Keratinocyte (primary cell): ENCODE data around the gene RPL18A. TPM values are rescaled to one million over a fixed set of nuclear protein-coding genes. Genes with fewer than 3 reads are reported as not detected.

Source experiments
- DNase-seq: peaks from one replicate; pipeline ENCODE4 v3.0.0-alpha.2; 2011; ENCODE audit warnings: low read depth, missing footprints, low spot score
- FAIRE-seq: peaks from 2 replicates; lab custom pipeline; 2011; peaks lifted over from hg19 to GRCh38; lab: Jason Lieb, UNC
- H2AFZ ChIP-seq: 2 replicates; pipeline ENCODE4 v1.6.0; 2012; ENCODE audit warnings: low read length, control low read depth, inconsistent platforms; ENCODE audit not compliant: control insufficient read depth
- H3K27ac ChIP-seq: 2 replicates; pipeline ENCODE4 v1.5.1; 2011; ENCODE audit warnings: low read length; ENCODE audit not compliant: control insufficient read depth, insufficient read depth
- H3K27me3 ChIP-seq: 3 replicates; pipeline ENCODE4 v1.6.0; 2011; ENCODE audit warnings: low read length; ENCODE audit not compliant: control insufficient read depth, insufficient read depth; ENCODE audit errors: extremely low read depth
- H3K36me3 ChIP-seq, 2 experiments: 2 replicates in 1 of 2; 3 replicates in 1 of 2; pipeline ENCODE4 v1.5.1; 2011; ENCODE audit warnings: low read length in 2 of 2, mild to moderate bottlenecking in 1 of 2; ENCODE audit not compliant: control insufficient read depth in 2 of 2, insufficient read depth in 2 of 2; ENCODE audit errors: extremely low read depth in 1 of 2
- H3K4me1 ChIP-seq: 3 replicates; pipeline ENCODE4 v1.5.1; 2011; ENCODE audit warnings: low read length; ENCODE audit not compliant: control insufficient read depth, insufficient read depth; ENCODE audit errors: extremely low read depth
- H3K4me2 ChIP-seq: 3 replicates; pipeline ENCODE4 v1.6.0; 2011; ENCODE audit warnings: low read depth, low read length; ENCODE audit not compliant: control insufficient read depth, insufficient read depth; ENCODE audit errors: extremely low read depth
- H3K4me3 ChIP-seq, 3 experiments: fragments of 200-600 bp in 1 of 3; sonication (generic) in 1 of 3; 2 replicates in 2 of 3; 3 replicates in 1 of 3; pipeline ENCODE4 v1.5.1; 2011 to 2016; ENCODE audit warnings: low read length in 3 of 3, mild to moderate bottlenecking in 3 of 3, control low read depth in 2 of 3, inconsistent platforms in 1 of 3, low read depth in 1 of 3, mixed read lengths in 1 of 3, mixed run types in 1 of 3, moderate library complexity in 1 of 3; ENCODE audit not compliant: control insufficient read depth in 2 of 3, insufficient read depth in 2 of 3; ENCODE audit errors: extremely low read depth in 1 of 3
- H3K79me2 ChIP-seq: 2 replicates; pipeline ENCODE4 v1.6.0; 2012; ENCODE audit warnings: low read length; ENCODE audit not compliant: control insufficient read depth, insufficient read depth
- H3K9ac ChIP-seq: 3 replicates; pipeline ENCODE4 v1.6.0; 2011; ENCODE audit warnings: low read length; ENCODE audit not compliant: control insufficient read depth, insufficient read depth; ENCODE audit errors: extremely low read depth
- H3K9me1 ChIP-seq: 3 replicates; pipeline ENCODE4 v1.6.0; 2011; ENCODE audit warnings: low read length; ENCODE audit not compliant: control insufficient read depth, insufficient read depth; ENCODE audit errors: extremely low read depth
- H3K9me3 ChIP-seq: 2 replicates; pipeline ENCODE4 v1.5.1; 2012; ENCODE audit warnings: low read depth, low read length; ENCODE audit not compliant: control insufficient read depth
- H4K20me1 ChIP-seq: 3 replicates; pipeline ENCODE4 v1.6.0; 2011; ENCODE audit warnings: low read length; ENCODE audit not compliant: control insufficient read depth, insufficient read depth; ENCODE audit errors: extremely low read depth
- CTCF ChIP-seq, 3 experiments: IDR thresholded peaks in 1 of 3; conservative IDR thresholded peaks in 1 of 3; optimal IDR thresholded peaks in 1 of 3; 2 replicates in 2 of 3; 3 replicates in 1 of 3; pipeline versions ENCODE3 to v1.5.1; 2011; ENCODE audit warnings: low read length in 3 of 3, mild to moderate bottlenecking in 3 of 3, moderate library complexity in 2 of 3, control low read depth in 1 of 3, inconsistent platforms in 1 of 3; ENCODE audit not compliant: insufficient read depth in 2 of 3; ENCODE audit errors: extremely low read depth in 1 of 3
- EZH2 ChIP-seq: IDR thresholded peaks from one replicate; pipeline ENCODE4 v1.6.1; 2012; ENCODE audit warnings: inconsistent platforms, mild to moderate bottlenecking, low read length, moderate library complexity
- dilution Hi-C: fragments of 300-500 bp; cut with MboI; formaldehyde crosslinking; loops from one replicate; pipeline ENCODE4 v1.7.0; 2020; ENCODE audit warnings: low sequenced_read_pairs; ENCODE audit not compliant: extremely low pct_ligation_motif_present
- polyA plus RNA-seq, 5 experiments: library from polyadenylated mRNA; depleted of rRNA in 3 of 5; stranded (reverse) in 3 of 5; stranded (forward) in 1 of 5; unstranded in 1 of 5; fragments of >200 nt; gene quantifications; 1 replicate in 1 of 5; 2 replicates in 3 of 5; 3 replicates in 1 of 5; pipeline versions ENCODE4 v1.2.1 to v1.2.3, GENCODE V29; 2011 to 2012; ENCODE audit warnings: missing spikeins in 2 of 5, low read depth in 1 of 5, low replicate concordance in 1 of 5

The RPL18A gene
- polyA plus RNA-seq, 1 donor (not counting 4 experiments of a cell fraction or from before 2014, with no cell fraction given) = 1,044 TPM

- no peak for FAIRE-seq
- Histone ChIP-seq H3K9me3 (no peaks in the 10 kb centered on the region), H3K9me1 (no peaks in the 10 kb centered on the region), H4K20me1 (no peaks in the 10 kb centered on the region), H3K79me2 (no peaks in the 10 kb centered on the region), H3K4me3 (no peak overlapping the region), H3K9ac (no peak overlapping the region), H3K27me3 (peaks cover 5% of the 10 kb centered on the region), H3K4me2 (no peak overlapping the region), H3K4me1 (peaks cover 7% of the 10 kb centered on the region), H3K27ac (no peak overlapping the region), H3K36me3 (no peaks in the 10 kb centered on the region), H2AFZ (no peak overlapping the region)
- no peak for DNase-seq
- TF ChIP-seq EZH2 (no peak), CTCF (optimal IDR thresholded peaks at IDR 0.05 in 1 of 3, IDR thresholded peaks at IDR 0.05 in 1 of 3, conservative IDR thresholded peaks at IDR 0.05 in 1 of 3; ENCODE audit: extremely low read depth in 1 of 3, insufficient read depth in 2 of 3, low read length in 3 of 3) (no peak)
- dilution Hi-C loops = no loop called here
These were observed 25.1 kb upstream of the RPL18A start for GRCh38 chr19:17834350-17835181.

GRCh38 chr19:17835182-17836006 lies 24.3 kb upstream of the RPL18A start:
- TF ChIP-seq CTCF (optimal IDR thresholded peaks at IDR 0.05 in 1 of 3, IDR thresholded peaks at IDR 0.05 in 1 of 3, conservative IDR thresholded peaks at IDR 0.05 in 1 of 3; ENCODE audit: extremely low read depth in 1 of 3, insufficient read depth in 2 of 3, low read length in 3 of 3) (no peak), EZH2 (no peak)

More at GRCh38 chr19:17835182-17836006, 24.3 kb upstream of the RPL18A start:
- DNase-seq (no peak), FAIRE-seq (no peak)
- no peak overlapping the region for H3K27ac ChIP-seq
- H3K4me3 ChIP-seq = no peak overlapping the region
- no peaks in the 10 kb centered on the region for H3K79me2 ChIP-seq
- H3K4me2 ChIP-seq = no peak overlapping the region
- no peak overlapping the region for H3K9ac ChIP-seq
- H3K36me3 ChIP-seq = no peaks in the 10 kb centered on the region
- H3K9me1 ChIP-seq = no peaks in the 10 kb centered on the region
- peaks cover 5% of the 10 kb centered on the region for H3K27me3 ChIP-seq
- dilution Hi-C loops = no loop called here
- no peaks in the 10 kb centered on the region for H3K9me3 ChIP-seq
- H4K20me1 ChIP-seq = no peaks in the 10 kb centered on the region
- H2AFZ ChIP-seq = no peak overlapping the region
- H3K4me1 ChIP-seq = peaks cover 5% of the 10 kb centered on the region
